Measurements from ENCODE around the gene HSPA4.
A peak's percentile ranks its signal among the peaks of the same experiment; 100 is the strongest.
"Not testable (repeated sequence)": the region's sequence is repeated elsewhere in the genome, so short reads cannot be mapped to it uniquely, and the experiment has no call there.

The HSPA4 gene

DNA sequence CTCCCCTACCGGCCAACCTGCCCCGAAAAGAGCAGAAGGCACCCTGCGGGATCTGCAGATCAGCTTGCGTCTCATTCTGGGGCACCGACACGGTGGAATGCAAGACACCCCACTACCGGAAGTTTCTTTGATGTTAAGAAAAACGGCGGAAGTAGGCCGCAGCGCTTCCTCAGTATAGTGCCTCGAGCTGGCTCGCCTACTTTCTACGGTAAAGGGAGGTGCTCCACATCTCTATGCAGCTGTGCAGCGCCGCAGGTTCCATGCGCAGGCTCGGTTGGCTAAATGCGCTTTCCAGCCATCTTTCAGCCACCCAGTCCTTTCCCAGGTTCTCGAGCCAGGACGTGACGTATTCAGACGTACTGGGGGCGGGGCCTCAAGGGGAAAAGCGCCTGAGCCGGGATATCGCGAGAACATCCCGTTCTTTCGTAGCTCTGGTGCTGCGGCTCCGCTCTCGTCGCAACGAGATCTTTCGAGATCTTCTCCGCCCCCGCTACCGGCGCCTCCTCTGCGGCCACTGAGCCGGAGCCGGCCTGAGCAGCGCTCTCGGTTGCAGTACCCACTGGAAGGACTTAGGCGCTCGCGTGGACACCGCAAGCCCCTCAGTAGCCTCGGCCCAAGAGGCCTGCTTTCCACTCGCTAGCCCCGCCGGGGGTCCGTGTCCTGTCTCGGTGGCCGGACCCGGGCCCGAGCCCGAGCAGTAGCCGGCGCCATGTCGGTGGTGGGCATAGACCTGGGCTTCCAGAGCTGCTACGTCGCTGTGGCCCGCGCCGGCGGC lies at the start of gene HSPA4:
Gene HSPA4, plus strand, starts transcription at position 472 of the 775 bp plus-strand sequence. Its CDS starts 238 bp downstream, at position 710.
- DNase-seq = peak; percentile 79 to 99 (median 95)

DNA sequence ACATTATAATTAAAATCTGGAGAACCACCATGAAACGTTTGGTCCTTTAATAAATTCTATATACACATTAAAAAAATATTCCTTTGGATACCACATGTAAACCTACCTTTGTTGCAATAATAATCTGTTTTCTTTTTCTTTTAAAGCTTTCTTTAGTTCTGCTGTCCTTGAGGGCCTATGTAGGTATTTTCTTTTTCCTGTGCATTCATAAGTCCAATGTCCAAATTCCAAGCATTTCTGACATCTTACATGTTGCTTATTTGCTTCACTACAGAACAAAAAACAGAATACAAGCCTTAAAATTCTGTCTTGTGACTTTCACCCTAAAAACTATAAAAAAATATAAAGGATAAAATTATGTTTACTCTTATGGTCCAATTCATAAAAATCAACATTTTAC lies 45.2 kb upstream of the HSPA4 start:
- DNase-seq = no peak

GRCh38 chr5:133008455-133008854 lies 43.4 kb upstream of the HSPA4 start:
- not testable (repeated sequence) for DNase-seq

- DNase-seq = no peak
These were observed 36.3 kb upstream of the HSPA4 start for GRCh38 chr5:133015466-133015865.

- DNase-seq = no peak
These were observed 33.8 kb upstream of the HSPA4 start for GRCh38 chr5:133017964-133018363.

GRCh38 chr5:133019471-133019870 lies 32.3 kb upstream of the HSPA4 start:
- DNase-seq = not testable (repeated sequence)

DNA sequence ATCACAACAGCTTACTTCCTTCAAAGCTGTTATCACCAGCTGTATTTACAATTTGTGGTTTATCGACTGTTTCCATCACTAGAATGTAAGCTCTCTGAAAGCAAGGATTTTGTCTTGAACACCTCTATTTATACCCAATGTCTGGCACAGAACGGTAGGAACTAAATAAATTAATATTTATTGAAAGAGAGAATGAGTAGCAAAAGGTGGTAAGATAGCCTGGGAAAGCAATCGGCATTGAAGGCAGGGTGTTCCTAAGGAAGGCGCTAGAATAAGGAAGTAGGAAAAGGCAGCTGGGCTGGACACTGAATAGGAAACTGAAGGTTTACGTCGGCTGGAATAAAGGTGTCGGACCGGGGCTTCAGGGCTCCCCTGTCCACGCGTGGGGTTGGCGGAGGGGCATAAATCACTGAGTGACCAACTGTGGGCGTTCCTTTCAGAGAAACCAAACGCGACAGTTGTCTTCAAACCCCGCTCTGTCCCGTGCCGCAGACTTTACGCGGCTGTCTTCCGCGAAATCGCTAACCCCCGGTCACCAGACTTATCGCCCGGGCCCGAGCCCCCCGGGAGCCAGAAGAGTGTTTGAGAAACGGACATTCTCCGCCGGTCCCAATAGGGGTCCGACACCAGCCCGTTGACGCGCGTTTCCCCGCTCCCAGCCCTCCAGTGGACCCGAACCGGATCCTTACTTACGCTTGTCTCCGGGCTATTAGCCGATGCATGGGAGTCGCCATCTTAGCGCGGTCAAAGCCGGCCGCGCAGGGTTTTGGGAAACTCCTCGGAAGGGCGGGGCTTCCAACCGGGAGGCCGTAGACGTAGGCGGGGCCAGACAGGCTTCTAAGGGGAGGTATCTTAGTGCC lies 25.8 kb upstream of the HSPA4 start, which contains the start of gene ZCCHC10:
Gene ZCCHC10, minus strand, starts transcription at position 746 of the 860 bp plus-strand sequence. Its CDS starts 12 bp downstream, at position 734.
- DNase-seq = peak; percentile 21 to 95 (median 84)

GRCh38 chr5:133026664-133027153 lies 25.1 kb upstream of the HSPA4 start:
- DNase-seq = no peak

DNA sequence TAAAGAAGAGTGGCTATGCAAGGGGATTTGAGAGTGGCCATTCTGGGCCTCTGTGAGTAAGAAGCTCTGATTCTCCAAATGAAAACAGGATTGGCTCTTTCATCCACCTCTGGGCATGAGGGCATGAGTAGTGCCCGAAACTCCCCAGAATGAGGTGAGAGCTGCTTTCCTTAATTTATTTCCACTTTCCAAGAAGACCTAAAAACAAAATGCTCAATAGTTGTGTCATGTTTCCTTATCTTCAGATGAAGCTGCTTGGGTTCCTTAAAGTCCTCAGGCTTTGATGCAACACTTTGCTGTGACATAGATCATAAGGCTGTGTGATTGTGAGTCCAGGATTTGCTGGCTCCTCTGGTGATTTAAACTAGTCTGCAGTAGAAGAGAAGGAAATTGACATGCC lies 22.4 kb upstream of the HSPA4 start:
- no peak for DNase-seq

GRCh38 chr5:133030343-133031005 lies 21.3 kb upstream of the HSPA4 start:
- no peak for DNase-seq

DNA sequence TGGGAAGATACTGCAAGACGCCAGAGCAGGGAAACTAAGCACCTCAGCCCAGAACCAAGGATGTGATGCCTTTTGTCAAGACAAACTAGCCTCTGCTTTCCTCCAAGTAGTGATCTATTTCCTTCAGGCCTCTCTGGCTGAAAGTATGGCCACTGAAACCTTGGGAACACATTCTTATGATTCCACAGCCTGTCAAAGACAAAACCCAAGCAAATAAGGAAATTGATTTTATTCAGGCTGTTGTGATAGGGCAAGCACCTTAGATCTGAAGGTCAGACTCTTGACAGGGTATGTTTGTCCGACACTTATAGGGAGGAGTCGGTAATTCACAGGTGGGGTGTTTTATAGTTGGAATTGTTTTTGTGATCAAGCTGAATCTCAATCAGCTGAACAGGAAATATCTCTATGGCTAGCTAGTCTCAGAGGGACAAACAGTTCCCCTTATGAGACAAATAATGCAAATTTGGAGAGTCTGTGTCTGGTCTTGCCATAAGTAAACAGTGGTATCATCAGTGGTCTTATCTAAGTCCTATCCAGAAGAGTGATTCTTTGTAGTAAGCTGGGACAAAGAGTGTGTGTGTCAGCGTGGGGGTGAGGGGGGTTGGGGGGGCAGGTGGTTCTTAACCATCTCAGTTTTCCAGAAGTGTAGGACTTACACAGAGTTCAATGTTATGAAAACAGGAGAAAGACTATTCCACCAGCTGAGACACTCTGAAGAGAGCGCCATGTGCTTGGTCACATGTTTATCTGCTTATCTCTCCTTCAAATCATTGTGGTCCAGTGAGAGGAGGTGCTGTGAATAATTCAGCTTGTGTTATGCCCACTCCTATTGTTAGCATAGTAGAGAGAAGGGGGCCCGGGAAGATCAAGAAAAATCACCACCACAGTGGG lies 18.7 kb upstream of the HSPA4 start:
- DNase-seq = peak in 7 of 56 donors; percentile 3 to 17 (median 9)

GRCh38 chr5:133034064-133034463 lies 17.7 kb upstream of the HSPA4 start:
- no peak for DNase-seq

DNA sequence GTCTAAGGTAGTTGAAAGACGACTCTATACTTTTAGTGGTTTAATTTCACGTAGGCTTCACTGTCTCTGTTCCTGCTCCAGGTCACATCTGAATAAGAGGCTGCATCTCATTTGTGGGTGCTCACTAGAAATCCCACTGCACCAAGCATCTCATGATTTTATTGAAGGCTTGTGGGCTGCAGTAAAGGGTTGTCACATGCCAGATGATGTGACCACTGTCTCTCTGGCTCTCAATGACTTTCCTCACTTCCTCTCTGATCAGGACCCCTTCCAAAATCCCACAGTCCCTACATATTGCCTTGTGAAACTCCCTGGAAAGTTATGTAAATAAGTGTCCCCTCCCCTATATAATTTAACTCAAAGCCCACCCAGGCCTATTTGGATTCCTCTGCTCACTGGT lies 16.6 kb upstream of the HSPA4 start:
- DNase-seq = no peak

GRCh38 chr5:133036677-133037076 lies 15.1 kb upstream of the HSPA4 start:
- not testable (repeated sequence) for DNase-seq

DNA sequence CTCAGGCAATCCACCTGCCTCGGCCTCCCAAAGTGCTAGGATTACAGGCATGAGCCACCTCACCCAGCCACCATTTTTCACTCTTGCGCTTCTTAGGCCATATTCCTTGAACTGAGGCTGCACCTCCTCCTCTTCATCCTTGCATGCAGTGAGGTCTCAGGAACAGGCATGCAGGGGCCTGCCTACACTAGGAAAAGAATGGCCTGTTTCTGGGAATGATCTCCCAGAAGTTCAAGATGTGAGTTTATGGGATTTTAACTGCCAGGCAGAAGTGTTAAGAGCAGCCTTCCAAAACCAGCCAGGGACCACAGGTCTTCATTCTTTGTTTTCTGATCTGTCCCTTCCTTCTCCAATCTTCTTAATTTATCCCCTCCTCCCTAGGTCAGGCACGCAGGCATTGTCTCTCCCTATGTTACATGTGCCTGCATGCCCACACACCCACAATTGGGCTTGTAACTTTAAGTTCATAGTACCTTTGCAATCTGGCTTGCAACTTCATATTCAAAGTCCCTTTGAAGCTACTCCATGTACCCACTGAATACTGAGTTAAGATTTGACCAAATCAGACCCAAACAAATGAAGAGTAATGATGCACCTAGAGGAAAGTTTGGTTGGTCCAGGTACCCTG lies 10.5 kb upstream of the HSPA4 start:
- DNase-seq = no peak

DNA sequence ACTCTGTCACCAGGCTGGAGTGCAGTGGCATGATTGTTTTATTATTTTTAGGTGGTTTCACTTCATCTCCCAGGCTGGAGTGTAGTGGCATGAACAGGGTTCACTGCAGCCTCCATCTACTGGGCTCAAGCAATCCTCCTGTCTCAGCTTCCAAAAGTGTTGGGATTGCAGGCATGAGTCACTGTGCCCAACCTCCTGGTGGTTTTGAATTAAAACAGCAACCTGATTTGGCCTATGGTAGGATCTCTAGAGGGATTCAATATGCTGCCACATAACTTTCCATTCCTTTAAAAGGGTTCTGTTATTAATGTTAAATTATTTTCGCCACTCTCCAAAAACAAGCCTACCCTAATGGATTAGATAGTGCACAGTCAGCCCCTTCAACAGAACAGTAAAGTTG lies 9.9 kb upstream of the HSPA4 start:
- DNase-seq = no peak

- not testable (repeated sequence) for DNase-seq
These were observed 5.3 kb upstream of the HSPA4 start for GRCh38 chr5:133046560-133046959.

GRCh38 chr5:133047404-133047803 lies 4.4 kb upstream of the HSPA4 start:
- DNase-seq = peak in 1 of 56 donors; percentile 1

- no peak for DNase-seq
These were observed 2.7 kb upstream of the HSPA4 start for GRCh38 chr5:133048993-133049725.

All from nucleus accumbens (tissue), 56 donors.